GM10847 (cell line): ENCODE measurements around the gene GGA1.

Experiments
- POLR2A ChIP-seq: IDR thresholded peaks from 2 replicates; pipeline ENCODE4 v1.6.1; 2011; ENCODE audit not compliant: insufficient read length; ENCODE audit errors: extremely low read depth

GGA1 gene

DNA sequence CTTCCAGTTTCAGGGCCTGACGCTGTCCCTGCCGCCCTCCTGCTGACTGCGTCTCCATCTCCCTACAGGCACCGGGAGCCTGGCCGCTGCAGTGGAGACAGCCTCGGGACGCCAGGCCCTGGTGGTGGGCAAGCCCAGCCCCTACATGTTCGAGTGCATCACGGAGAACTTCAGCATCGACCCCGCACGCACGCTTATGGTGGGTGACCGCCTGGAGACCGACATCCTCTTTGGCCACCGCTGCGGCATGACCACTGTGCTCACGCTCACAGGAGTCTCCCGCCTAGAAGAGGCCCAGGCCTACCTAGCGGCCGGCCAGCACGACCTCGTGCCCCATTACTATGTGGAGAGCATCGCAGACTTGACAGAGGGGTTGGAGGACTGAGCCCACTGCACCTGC is 56.9 kb downstream of the GGA1 start:
- TF ChIP-seq POLR2A: no peak

GRCh38 chr22:37669586-37669985 is 61.0 kb downstream of the GGA1 start:
- no peak for TF ChIP-seq POLR2A

GRCh38 chr22:37672206-37672919 is 63.7 kb downstream of the GGA1 start:
- TF ChIP-seq POLR2A: no peak

DNA sequence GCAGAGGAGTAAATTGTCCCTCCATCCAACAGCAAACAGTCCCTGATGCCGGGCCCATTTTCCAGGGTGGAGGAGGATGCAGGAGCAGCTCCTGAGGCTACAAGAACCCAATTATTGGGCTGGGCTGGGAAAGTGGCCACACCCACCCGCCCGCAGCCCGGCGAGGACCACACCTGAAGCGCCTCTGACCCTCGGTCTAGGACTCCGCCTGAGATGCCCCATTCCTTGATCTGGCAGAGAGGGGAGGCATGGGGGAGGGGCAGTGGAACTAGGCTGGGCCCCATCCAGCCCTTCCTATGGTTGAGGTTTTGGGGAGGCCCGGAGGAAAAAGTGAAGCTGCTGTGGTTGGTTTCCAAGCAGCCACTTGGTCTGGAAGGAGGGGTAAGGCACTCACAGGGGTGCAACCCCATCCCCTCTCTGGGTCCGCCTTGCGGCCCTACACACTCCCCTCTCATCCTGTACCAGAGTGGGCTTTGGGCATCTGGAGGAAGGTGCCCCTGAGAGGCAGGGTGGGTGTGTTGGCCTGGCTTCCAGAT is 64.4 kb downstream of the GGA1 start:
- no peak for TF ChIP-seq POLR2A

GRCh38 chr22:37674248-37674647 is 65.6 kb downstream of the GGA1 start:
- no peak for TF ChIP-seq POLR2A

- TF ChIP-seq POLR2A: peak; percentile 17
Measured at GRCh38 chr22:37674951-37675929, 66.6 kb downstream of the GGA1 start, which contains the start of gene LGALS1. Gene LGALS1 (plus strand): TSS chr22:37675636. CDS start chr22:37675703, 67 bp downstream.

GRCh38 chr22:37675930-37676735 is 67.5 kb downstream of the GGA1 start:
- no peak for TF ChIP-seq POLR2A

GRCh38 chr22:37676736-37677492 is 68.3 kb downstream of the GGA1 start:
- TF ChIP-seq POLR2A: no peak

DNA sequence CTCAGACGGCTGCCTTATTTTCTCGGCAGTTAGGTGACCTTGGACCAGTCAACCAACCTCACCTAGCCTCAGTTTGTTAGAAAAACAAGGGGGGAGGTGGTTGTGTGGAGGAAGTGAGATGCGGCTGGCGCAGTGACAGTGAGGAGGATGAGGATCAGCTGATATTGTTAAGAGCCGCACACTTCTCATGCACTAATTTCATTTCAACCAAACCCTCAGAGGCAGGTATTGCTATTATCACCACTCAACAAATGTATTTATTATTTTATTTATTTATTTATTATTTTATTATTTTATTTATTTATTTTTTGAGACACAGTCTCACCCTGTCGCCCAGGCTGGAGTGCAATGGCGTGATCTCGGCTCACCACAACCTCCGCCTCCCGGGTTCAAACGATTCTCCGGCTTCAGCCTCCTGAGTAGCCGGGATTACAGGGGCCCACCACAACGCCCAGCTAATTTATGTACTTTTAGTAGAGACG is 68.9 kb downstream of the GGA1 start:
- TF ChIP-seq POLR2A: no peak

DNA sequence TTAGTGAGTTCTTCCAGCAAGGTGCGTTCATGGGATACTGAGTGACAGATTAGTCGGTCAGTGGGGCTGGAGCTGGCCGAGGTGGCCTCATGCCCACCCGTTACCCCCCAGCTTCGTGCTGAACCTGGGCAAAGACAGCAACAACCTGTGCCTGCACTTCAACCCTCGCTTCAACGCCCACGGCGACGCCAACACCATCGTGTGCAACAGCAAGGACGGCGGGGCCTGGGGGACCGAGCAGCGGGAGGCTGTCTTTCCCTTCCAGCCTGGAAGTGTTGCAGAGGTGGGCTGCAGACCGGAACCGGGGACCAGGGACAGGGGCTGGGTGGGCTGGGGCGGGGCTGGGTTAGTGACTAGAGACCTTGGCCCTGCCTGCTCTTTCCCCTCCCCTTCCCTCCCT is 69.7 kb downstream of the GGA1 start:
- no peak for TF ChIP-seq POLR2A

GRCh38 chr22:37679670-37680069 is 71.0 kb downstream of the GGA1 start:
- no peak for TF ChIP-seq POLR2A

- no peak for TF ChIP-seq POLR2A
Measured at GRCh38 chr22:37680191-37680851, 71.7 kb downstream of the GGA1 start.

DNA sequence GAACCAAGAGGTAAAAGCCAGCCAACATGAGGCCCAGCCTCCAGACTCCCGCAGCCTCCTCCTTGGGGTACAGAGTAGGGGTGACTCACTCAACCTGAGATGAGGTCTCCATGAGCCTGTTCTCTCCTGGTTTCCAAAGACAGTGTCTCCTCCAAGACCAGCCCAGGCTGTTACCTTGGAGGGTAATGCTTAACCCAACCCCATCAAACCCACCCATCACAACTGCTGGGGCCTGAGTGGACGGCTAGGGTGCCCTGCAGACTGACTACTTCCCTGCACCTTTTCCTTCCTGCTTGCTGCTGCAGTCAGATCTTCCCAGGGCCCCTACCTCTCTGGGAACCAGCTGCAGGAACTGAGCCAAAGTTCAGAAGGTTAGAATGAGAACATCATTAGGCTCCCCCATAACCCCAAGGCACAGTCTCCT is 72.4 kb downstream of the GGA1 start:
- no peak for TF ChIP-seq POLR2A
